GM18498 (cell line): ENCODE measurements around the gene NAA10.

Experiments
- ATAC-seq: cut with Tn5 transposase; IDR thresholded peaks from one replicate; pipeline ENCODE4 v1.9.1; 2021; ENCODE audit warnings: mild to moderate bottlenecking, moderate library complexity; ENCODE audit not compliant: unreplicated experiment

The NAA10 gene

GRCh38 chrX:153967536-153968224, 32.8 kb upstream of the NAA10 start:
- ATAC-seq: no peak

DNA sequence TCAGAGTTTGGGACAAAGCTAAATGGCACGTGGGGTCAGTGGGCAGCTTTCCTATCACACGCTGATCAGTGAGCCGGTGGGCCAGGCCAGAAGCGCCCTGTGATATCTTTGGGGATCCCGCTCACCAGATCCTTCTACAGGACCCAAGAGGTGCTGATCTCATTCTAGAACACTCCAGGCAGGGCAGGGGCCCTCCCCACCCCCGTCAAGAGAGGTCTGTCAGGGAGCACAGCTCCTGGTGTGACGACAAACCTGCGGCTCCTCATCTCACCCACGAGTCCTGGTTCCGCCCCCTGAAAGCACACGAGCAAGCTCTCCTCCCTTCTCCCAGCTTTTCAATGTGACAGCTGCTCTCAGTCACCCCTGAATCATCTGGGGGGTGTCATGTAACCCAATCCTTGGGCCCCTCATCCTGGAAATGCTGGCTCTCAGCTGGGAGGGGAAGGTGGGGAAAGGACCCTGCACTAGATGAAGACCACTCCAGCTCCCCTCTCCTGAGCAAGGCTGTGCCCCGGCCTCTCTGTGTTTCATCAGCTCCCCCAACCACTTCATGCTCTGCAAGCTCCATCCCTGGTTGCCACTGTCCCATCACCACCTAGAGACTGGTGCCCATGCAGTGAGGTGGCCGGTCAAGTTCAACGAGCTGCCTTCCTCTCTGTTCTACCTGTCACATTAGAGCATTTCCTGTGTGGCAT, 32.2 kb upstream of the NAA10 start:
- no peak for ATAC-seq

DNA sequence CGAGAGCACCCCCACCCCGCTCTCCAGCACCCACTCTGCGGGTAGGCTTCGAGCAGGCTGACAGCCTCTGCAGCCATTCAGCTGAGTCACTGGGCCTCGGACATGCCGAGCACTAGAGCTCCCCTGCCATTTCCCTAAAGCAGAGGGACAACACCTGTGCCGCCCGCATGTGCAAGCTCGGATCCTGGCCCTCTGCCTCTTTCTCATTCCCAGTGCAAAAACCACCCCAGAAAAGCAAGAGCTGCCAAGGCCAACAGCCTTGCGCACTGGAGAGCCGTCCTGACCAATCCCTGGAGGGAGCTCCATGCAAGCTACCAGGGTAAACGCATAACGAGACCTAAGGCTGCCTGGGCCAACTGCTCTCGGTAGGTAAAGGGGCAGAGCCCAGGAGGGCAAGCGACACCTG, 31.4 kb upstream of the NAA10 start:
- no peak for ATAC-seq

DNA sequence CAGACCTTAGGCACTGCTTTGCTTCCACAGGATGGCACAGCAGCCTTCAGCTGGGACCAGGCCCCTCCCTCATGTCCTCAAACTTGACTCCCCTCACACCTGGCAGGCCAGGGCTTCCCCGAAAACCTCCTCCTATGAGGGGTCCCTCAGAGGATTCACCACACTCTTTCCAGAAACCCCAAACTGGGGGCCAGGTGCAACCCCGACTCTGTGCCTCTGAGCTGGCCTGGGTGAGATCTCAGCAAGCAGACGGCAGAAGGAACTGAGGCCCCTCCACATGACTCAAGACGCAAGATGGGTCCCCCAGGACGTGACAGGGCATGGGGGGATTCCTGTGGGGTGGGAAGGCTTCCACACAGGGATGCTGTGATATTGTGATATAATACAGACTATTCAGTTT, 30.6 kb upstream of the NAA10 start:
- no peak for ATAC-seq

DNA sequence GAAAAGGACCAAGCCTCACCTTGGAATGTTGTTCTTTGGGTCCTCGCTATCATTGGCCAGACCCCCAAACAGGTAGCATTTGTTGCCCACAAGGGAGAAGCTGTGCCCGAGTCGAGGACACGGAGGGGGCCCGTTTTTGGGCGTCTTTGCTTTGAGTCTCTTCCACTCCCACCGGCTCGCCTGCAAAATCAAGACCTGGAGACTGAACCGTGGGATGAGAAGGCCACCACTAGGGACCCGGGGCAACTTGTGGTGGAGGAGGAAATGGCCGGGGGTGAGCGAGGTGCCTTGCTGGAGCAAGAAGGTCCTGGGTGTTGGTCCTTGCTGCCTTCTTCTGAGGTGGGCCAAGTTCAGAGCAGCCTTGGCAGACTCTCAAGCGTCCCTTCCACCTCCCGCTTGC, 29.3 kb upstream of the NAA10 start:
- no peak for ATAC-seq

- no peak for ATAC-seq
Observed at GRCh38 chrX:153963546-153963945, 28.7 kb upstream of the NAA10 start.

GRCh38 chrX:153961292-153961691, 26.5 kb upstream of the NAA10 start:
- ATAC-seq: no peak

GRCh38 chrX:153960786-153961185, 25.9 kb upstream of the NAA10 start:
- ATAC-seq: no peak

GRCh38 chrX:153960077-153960476, 25.2 kb upstream of the NAA10 start:
- no peak for ATAC-seq

DNA sequence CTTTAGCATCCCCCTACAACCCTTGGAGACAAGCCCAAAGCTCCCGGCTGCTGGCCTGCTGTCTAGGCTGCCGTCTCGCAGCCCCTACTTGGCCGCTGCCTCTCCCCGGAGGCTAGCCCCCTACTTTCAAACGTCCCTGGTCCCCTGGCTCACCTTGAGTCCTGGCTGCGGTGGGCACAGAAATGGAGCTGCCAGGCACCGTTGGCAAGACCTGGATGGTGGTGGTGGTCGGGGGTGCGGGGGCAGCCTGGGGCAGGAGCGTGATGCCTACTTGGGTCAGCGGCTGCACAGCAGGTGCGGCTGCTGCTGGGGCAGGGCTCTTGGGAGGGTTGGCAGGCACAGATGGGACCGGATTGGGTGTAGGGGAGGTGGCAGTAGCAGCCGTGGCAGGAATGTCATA, 24.8 kb upstream of the NAA10 start:
- no peak for ATAC-seq

- ATAC-seq: no peak
Observed at GRCh38 chrX:153958605-153959004, 23.8 kb upstream of the NAA10 start.

GRCh38 chrX:153957224-153957623, 22.4 kb upstream of the NAA10 start:
- ATAC-seq: no peak

- no peak for ATAC-seq
Observed at GRCh38 chrX:153956044-153956907, 21.4 kb upstream of the NAA10 start.

DNA sequence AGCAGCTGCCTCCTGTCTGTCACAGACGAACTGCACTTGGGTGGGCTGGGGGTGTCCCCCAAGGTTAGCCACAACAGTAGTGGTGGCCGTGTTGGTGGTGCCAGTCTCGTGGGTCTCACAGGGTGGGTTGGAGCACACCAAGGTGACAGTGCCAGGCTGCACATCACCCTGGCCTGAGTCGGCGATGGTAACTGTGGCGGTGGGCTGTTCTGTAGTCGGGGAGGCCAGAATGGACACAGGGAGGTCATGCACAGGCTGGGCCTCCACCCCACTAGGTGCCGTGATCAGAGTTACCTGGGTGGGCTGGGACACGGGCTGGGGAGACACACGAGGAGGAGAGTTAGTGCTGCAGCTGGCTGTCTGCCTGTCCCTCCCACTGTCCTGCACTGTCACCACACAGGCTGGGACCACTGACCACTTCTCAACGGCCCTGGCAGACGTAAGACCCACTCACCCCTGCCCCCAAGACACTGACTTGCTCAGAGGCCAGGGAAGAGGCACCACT, 20.4 kb upstream of the NAA10 start:
- no peak for ATAC-seq

- ATAC-seq: no peak
Observed at GRCh38 chrX:153954558-153955227, 19.9 kb upstream of the NAA10 start.

DNA sequence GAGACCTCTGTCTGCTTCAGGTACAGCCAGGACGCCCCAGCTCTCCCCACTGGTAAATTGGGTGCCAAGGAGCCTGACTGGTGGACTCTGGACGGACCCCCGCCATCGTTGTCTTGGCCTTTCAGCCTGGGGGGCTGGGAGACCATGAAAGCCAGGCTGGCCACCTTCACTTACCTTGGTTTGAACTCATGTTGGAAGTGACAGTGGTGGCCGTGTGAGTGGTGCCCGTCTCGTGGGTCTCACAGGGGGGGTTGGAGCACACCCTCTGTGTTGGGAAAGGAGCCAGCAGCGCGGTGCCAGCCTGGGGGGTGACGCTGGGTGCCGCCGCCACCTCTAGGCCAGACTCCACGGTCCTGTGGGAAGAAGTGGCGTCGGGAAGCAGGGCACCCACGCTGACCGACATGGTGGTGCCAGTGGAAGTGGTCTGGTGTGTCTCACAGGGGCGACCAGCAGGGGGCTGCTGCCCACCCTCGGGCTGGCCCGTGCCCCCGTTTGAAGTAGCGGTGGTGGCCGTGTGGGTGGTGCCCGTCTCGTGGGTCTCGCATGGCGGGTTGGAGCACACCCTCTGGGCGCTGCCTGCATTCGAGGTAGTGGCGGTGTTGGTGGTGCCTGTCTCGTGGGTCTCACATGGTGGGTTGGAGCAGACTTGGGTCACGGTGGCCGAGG, 19.2 kb upstream of the NAA10 start:
- ATAC-seq: no peak

GRCh38 chrX:153953342-153953830, 18.5 kb upstream of the NAA10 start:
- no peak for ATAC-seq

DNA sequence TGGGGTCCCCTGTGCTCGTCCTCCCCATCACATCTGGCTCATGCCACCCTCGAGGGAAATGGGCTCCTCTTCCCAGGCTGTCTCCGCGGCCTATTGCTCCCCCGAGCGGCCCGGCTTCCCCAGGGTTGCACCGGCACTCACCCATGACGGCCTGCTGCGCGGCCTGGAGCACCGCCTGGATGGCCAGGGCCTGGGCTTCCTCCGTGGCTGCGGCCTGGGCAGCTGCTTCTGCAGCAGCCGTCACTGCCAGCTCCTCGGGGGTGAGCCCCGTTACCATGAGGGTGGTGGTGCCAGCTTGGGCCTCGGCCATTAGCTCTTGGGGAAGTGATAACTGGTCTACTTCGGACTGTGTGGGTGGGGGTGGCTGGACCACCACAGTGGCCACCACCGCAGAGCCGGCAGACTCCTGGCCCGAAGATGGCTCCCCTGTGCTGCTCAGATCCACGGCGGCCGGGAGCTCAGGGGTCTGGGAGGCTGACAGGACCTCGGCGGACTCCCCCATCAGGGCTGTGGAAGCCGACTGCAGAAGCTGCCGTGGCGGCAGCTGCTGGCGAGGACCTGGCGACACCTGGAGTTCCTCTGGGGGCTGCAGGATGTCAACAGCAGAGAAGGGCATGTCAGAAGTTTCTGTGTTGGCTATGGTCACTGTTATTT, 17.7 kb upstream of the NAA10 start:
- no peak for ATAC-seq

- no peak for ATAC-seq
Observed at GRCh38 chrX:153951683-153952372, 17.0 kb upstream of the NAA10 start.
